GM12878 (cell line): ENCODE measurements around the gene CLIP3. TPM values are rescaled to one million over a fixed set of nuclear protein-coding genes. Genes with fewer than 3 reads are reported as not detected.
A peak's percentile ranks its signal among the peaks of the same experiment; 100 is the strongest.

ENCODE experiments used
- ASH2L ChIP-seq: fragments of 300-600, 200-600 bp; sonication (generic); IDR thresholded peaks from 2 replicates; pipeline ENCODE4 v1.6.1; 2017; ENCODE audit warnings: low read depth, mild to moderate bottlenecking, borderline replicate concordance
- BHLHE40 ChIP-seq, 2 experiments: fragments of 450-650 bp in 1 of 2; IDR thresholded peaks; 2 replicates each; pipeline ENCODE4 v1.6.1; 2011 to 2017; ENCODE audit warnings: low read depth in 2 of 2, borderline replicate concordance in 1 of 2, improper control_type of control experiment in 1 of 2, low read length in 1 of 2, mild to moderate bottlenecking in 1 of 2
- BMI1 ChIP-seq: fragments of 450-650 bp; IDR thresholded peaks from 2 replicates; pipeline ENCODE4 v1.6.1; 2016; ENCODE audit warnings: mild to moderate bottlenecking, moderate library complexity, borderline replicate concordance
- BRCA1 ChIP-seq: IDR thresholded peaks from 2 replicates; pipeline ENCODE4 v1.6.1; 2011; ENCODE audit warnings: low read depth, low read length, improper control_type of control experiment
- CREB1 ChIP-seq: IDR thresholded peaks from 2 replicates; pipeline ENCODE4 v1.6.1; 2012; ENCODE audit warnings: low read depth, mild to moderate bottlenecking, inconsistent platforms
- HDGF ChIP-seq: fragments of 450-650 bp; IDR thresholded peaks from 2 replicates; pipeline ENCODE4 v1.6.1; 2016; ENCODE audit warnings: antibody characterized with exemption
- JUND ChIP-seq: IDR thresholded peaks from 2 replicates; pipeline ENCODE4 v1.6.1; 2012; ENCODE audit warnings: low read depth, mild to moderate bottlenecking, low read length, improper control_type of control experiment, moderate library complexity
- KAT2A ChIP-seq: conservative IDR thresholded peaks from 2 replicates; pipeline ENCODE4 v1.6.1; 2011; ENCODE audit warnings: low read depth, low read length; ENCODE audit not compliant: control insufficient read depth
- NFYB ChIP-seq: IDR thresholded peaks from 2 replicates; pipeline ENCODE4 v1.6.1; 2011; ENCODE audit warnings: low read depth, mild to moderate bottlenecking, low read length, improper control_type of control experiment, moderate library complexity; ENCODE audit not compliant: insufficient read depth
- RCOR1 ChIP-seq: conservative IDR thresholded peaks from 2 replicates; pipeline ENCODE4 v1.6.1; 2012; ENCODE audit warnings: low read depth, low read length, improper control_type of control experiment
- RUNX3 ChIP-seq: IDR thresholded peaks from 2 replicates; pipeline ENCODE4 v1.6.1; 2012; ENCODE audit warnings: low read length, inconsistent platforms
- SREBF1 ChIP-seq: IDR thresholded peaks from 2 replicates; pipeline ENCODE4 v1.6.1; 2012; ENCODE audit warnings: mild to moderate bottlenecking, low read length
- SRF ChIP-seq, 2 experiments: IDR thresholded peaks; 2 replicates each; pipeline ENCODE4 v1.6.1; 2011; ENCODE audit warnings: low read depth in 2 of 2, low read length in 2 of 2, mild to moderate bottlenecking in 1 of 2, moderate library complexity in 1 of 2
- ZNF207 ChIP-seq: fragments of 450-650 bp; IDR thresholded peaks from 2 replicates; pipeline ENCODE4 v1.6.1; 2014; ENCODE audit warnings: antibody characterized with exemption, mild to moderate bottlenecking, borderline replicate concordance
- polyA plus RNA-seq, 11 experiments: library from polyadenylated mRNA; depleted of rRNA in 4 of 11; unstranded in 6 of 11; stranded (reverse) in 5 of 11; fragments of >200 nt; fragmentation: Nextera tagmentation in 4 of 11; fragmentation: Illumina TruSeq in 1 of 11; extraction: Ambion mirVana in 4 of 11; extraction: Trizol in 1 of 11; gene quantifications; 1 replicate in 1 of 11; 2 replicates in 10 of 11; pipeline versions ENCODE4 v1.2.1 to v1.2.3, GENCODE V29; 2011 to 2016; ENCODE audit warnings: inconsistent platforms in 2 of 11, missing spikeins in 2 of 11, low read depth in 1 of 11
- total RNA-seq, 4 experiments: library from RNA; depleted of rRNA in 3 of 4; stranded (reverse); fragments of >200 nt in 3 of 4; fragmentation: Illumina TruSeq in 1 of 4; extraction: Trizol in 1 of 4; gene quantifications; 2 replicates each; pipeline versions ENCODE4 v1.2.1 to v1.2.3, GENCODE V29; 2013 to 2021
- TF ChIP-seq, protein P1 (sequence below): IDR thresholded peaks from 2 replicates; pipeline ENCODE4 v1.6.1; 2012; ENCODE audit warnings: low read depth, low read length, improper control_type of control experiment
- TF ChIP-seq, protein P2 (sequence below): IDR thresholded peaks from 2 replicates; pipeline ENCODE4 v1.6.1; 2011; ENCODE audit warnings: mild to moderate bottlenecking, low read depth, low read length, moderate library complexity; ENCODE audit not compliant: insufficient replicate concordance
- TF ChIP-seq, protein P3 (sequence below): IDR thresholded peaks from 2 replicates; pipeline ENCODE4 v1.6.1; 2012; ENCODE audit warnings: low read length, inconsistent platforms
- TF ChIP-seq, protein P4 (sequence below): fragments of 150-350 bp; IDR thresholded peaks from 2 replicates; pipeline ENCODE4 v1.6.1; 2016; ENCODE audit warnings: low read depth, low read length
- TF ChIP-seq, protein P5 (sequence below): fragments of 450-650 bp; IDR thresholded peaks from 2 replicates; pipeline ENCODE4 v1.6.1; 2018; ENCODE audit warnings: borderline replicate concordance, mild to moderate bottlenecking; ENCODE audit not compliant: partially characterized antibody

CLIP3 gene
- total and polyA plus RNA-seq, 10 of the 15 experiments (the other 5 are each of a cell fraction or from before 2014, with no cell fraction given), result 0.09 to 2.7 (median 0.45) TPM; not detected in 1

DNA sequence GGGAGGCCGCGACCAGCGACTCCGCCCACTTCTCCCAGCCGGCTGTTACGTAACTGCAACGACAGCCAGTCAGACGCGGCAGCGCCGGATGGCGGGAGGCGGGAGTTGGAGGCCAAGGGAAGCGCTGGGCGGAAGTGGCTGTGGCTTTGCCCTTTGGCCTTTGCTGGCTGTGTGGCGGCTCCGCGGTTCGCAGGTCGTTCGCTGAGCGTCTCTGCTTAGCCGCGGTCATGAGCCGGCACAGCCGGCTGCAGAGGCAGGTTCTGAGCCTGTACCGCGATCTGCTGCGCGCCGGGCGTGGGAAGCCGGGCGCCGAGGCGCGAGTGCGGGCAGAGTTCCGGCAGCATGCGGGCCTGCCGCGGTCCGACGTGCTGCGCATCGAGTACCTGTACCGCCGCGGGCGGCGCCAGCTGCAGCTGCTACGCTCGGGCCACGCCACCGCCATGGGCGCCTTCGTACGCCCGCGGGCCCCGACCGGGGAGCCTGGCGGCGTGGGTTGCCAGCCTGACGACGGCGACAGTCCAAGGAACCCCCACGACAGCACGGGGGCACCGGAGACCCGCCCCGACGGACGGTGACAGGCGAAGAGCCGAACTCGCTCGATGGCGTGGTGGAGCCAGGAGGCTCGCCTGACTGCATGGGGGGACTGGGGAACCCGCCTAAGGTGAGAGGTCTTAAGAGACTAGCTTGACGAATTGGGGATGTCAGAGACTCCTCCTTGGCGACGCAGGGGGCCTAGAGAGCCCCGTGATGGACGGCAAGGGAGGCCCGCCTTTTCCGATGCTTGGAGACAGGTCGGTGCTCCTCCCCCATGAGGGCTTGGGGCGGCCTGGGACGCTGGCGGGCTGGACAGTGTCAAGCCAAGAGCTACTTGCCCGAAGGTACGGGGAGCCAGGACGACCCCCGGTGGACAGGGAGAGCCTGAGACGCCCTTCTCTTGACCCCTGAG lies 37.4 kb downstream of the CLIP3 start, which contains the start of gene SDHAF1 (continued):
- TF ChIP-seq SREBF1, result no peak; the same call in 1 of the 2 replicates
- TF ChIP-seq, protein P1, sequence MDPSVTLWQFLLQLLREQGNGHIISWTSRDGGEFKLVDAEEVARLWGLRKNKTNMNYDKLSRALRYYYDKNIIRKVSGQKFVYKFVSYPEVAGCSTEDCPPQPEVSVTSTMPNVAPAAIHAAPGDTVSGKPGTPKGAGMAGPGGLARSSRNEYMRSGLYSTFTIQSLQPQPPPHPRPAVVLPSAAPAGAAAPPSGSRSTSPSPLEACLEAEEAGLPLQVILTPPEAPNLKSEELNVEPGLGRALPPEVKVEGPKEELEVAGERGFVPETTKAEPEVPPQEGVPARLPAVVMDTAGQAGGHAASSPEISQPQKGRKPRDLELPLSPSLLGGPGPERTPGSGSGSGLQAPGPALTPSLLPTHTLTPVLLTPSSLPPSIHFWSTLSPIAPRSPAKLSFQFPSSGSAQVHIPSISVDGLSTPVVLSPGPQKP, result peak; percentile 77; the same call in 1 of the 2 replicates
- peak; percentile 92 for TF ChIP-seq CREB1
- TF ChIP-seq, protein P2, sequence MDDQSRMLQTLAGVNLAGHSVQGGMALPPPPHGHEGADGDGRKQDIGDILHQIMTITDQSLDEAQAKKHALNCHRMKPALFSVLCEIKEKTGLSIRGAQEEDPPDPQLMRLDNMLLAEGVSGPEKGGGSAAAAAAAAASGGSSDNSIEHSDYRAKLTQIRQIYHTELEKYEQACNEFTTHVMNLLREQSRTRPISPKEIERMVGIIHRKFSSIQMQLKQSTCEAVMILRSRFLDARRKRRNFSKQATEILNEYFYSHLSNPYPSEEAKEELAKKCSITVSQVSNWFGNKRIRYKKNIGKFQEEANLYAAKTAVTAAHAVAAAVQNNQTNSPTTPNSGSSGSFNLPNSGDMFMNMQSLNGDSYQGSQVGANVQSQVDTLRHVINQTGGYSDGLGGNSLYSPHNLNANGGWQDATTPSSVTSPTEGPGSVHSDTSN, result peak; percentile 85
- TF ChIP-seq, protein P3, sequence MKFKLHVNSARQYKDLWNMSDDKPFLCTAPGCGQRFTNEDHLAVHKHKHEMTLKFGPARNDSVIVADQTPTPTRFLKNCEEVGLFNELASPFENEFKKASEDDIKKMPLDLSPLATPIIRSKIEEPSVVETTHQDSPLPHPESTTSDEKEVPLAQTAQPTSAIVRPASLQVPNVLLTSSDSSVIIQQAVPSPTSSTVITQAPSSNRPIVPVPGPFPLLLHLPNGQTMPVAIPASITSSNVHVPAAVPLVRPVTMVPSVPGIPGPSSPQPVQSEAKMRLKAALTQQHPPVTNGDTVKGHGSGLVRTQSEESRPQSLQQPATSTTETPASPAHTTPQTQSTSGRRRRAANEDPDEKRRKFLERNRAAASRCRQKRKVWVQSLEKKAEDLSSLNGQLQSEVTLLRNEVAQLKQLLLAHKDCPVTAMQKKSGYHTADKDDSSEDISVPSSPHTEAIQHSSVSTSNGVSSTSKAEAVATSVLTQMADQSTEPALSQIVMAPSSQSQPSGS, result no peak
- peak; percentile 77 for TF ChIP-seq ZNF207
- TF ChIP-seq RCOR1, result no peak
- peak; percentile 83 for TF ChIP-seq RUNX3
- peak; percentile 91 for TF ChIP-seq NFYB
- no peak for TF ChIP-seq JUND
- TF ChIP-seq KAT2A, result no peak
- TF ChIP-seq HDGF, result peak; percentile 95
- peak in 1 of 2 experiments; percentile 70; a peak in 1 of 4 replicates for TF ChIP-seq BHLHE40 (IDR thresholded peaks at IDR 0.05; ENCODE audit: borderline replicate concordance in 1 of 2, low read depth in 2 of 2, low read length in 1 of 2)
- TF ChIP-seq, protein P4, sequence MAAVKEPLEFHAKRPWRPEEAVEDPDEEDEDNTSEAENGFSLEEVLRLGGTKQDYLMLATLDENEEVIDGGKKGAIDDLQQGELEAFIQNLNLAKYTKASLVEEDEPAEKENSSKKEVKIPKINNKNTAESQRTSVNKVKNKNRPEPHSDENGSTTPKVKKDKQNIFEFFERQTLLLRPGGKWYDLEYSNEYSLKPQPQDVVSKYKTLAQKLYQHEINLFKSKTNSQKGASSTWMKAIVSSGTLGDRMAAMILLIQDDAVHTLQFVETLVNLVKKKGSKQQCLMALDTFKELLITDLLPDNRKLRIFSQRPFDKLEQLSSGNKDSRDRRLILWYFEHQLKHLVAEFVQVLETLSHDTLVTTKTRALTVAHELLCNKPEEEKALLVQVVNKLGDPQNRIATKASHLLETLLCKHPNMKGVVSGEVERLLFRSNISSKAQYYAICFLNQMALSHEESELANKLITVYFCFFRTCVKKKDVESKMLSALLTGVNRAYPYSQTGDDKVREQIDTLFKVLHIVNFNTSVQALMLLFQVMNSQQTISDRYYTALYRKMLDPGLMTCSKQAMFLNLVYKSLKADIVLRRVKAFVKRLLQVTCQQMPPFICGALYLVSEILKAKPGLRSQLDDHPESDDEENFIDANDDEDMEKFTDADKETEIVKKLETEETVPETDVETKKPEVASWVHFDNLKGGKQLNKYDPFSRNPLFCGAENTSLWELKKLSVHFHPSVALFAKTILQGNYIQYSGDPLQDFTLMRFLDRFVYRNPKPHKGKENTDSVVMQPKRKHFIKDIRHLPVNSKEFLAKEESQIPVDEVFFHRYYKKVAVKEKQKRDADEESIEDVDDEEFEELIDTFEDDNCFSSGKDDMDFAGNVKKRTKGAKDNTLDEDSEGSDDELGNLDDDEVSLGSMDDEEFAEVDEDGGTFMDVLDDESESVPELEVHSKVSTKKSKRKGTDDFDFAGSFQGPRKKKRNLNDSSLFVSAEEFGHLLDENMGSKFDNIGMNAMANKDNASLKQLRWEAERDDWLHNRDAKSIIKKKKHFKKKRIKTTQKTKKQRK, result no peak
- no peak for TF ChIP-seq SRF (IDR thresholded peaks at IDR 0.05; ENCODE audit: low read depth in 2 of 2, low read length in 2 of 2)
- TF ChIP-seq BMI1, result no peak
- no peak for TF ChIP-seq BRCA1
- peak; percentile 77; the same call in 1 of the 2 replicates for TF ChIP-seq ASH2L
- TF ChIP-seq, protein P5, sequence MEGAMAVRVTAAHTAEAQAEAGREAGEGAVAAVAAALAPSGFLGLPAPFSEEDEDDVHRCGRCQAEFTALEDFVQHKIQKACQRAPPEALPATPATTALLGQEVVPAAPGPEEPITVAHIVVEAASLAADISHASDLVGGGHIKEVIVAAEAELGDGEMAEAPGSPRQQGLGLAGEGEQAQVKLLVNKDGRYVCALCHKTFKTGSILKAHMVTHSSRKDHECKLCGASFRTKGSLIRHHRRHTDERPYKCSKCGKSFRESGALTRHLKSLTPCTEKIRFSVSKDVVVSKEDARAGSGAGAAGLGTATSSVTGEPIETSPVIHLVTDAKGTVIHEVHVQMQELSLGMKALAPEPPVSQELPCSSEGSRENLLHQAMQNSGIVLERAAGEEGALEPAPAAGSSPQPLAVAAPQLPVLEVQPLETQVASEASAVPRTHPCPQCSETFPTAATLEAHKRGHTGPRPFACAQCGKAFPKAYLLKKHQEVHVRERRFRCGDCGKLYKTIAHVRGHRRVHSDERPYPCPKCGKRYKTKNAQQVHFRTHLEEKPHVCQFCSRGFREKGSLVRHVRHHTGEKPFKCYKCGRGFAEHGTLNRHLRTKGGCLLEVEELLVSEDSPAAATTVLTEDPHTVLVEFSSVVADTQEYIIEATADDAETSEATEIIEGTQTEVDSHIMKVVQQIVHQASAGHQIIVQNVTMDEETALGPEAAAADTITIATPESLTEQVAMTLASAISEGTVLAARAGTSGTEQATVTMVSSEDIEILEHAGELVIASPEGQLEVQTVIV, result peak; percentile 67
